Activated CD8-positive, alpha-beta memory T cell treated with anti-CD3 and anti-CD28 coated beads, Interleukin-2, amount 50 U/mL, for 24 hours (primary cell): ENCODE data around the gene NXPE3.

Experiments
- DNase-seq: peaks from one replicate; pipeline ENCODE4 v3.0.0-alpha.2; 2020; ENCODE audit errors: extremely low read depth

NXPE3 gene

DNA sequence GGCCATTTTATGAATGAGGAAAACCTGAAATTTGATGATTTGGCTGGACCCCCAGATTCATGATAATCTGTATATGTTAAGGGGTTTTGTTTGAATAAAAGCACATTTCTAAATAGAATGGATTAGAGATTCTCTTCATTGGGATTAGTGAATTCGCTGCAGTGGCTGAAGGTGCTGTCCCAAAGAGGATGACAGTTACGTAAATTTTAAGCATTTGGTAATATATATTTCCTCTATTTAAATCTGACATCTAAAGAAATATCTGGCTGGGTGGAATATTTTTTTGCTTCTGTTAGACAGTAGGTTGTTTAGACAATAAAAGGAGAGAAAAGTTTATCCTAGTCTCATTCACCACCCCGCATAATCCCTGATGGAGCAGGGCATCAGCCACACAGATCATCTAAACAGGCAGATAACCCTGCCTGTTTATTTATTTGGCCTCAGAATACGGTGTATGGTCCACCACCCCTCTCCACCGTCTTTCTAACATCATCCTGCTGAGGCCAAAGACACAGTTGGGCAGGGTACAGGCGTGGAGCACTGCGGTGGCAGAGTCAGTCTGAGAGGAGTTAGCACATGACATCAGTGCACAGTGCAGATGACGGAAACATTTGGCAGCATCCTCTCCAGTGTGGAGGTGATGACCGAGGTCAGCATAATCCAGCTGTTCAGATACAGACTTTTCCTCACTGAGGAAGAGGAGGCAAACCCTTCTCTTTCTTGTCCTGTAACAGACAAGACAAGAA is 49.9 kb downstream of the NXPE3 start:
- DNase-seq = no peak

DNA sequence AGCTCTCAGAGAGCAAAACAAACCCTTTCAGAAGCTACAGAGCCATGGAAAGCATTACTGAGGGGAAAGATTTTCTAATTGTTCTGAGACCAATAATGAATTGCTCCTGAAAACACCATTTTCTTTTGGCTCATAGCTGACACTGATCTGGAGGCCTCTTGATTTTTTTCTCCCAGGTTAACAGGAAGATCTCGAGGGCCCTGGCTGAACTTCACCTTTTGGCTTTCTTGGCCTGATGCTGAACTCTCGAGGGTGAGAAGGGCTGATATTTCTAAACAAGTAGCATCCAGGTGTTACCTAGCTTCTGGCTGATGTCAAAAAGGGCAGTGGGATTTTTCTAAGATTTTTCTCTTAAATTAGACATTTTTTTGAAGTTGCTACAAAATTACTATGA is 50.4 kb downstream of the NXPE3 start:
- no peak for DNase-seq

DNA sequence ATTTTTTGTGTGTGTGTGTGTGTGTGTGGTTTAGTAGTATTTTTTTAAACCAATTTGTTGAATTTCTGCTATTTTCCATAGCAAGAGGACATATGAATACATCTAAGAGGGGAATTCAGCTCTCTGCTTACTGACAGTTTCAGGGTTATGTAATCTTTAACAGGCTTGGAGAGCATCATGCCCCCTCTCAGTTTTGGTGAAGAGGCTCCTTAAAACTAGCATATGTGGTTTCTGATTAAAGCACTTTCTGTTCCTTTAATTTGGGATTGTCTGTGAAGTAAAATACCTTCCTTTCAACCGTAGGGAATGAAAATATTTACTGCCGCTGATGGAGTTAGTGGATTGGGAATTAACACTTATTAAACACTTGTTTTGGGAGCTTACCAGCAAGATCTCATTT is 50.9 kb downstream of the NXPE3 start:
- DNase-seq = no peak

DNA sequence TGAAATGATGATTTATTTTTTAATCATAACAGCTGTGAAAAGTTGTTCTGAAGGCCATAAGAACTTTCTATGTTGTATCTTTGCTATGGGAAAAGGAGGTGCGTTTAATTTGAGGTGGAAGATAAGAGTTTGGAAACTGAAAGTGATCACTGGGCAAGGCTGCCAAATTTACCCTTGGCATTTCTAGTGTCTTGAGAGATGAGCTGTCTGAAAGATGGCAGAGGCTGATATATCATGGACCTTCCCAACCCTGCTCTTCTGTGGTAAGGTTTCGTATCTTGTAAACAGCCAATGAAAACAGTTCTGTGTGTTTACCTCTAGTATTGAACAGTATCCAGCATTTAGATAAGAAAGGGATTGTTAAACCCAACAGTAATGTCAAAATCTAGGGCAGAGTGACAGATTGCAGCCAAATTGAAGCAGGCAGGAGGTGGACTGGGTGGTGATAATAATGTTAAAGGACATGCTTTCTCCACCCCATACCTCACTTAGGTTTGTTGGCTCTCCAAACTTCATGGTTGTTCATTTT is 54.5 kb downstream of the NXPE3 start:
- no peak for DNase-seq

GRCh38 chr3:101835676-101836075 is 56.7 kb downstream of the NXPE3 start:
- no peak for DNase-seq

DNA sequence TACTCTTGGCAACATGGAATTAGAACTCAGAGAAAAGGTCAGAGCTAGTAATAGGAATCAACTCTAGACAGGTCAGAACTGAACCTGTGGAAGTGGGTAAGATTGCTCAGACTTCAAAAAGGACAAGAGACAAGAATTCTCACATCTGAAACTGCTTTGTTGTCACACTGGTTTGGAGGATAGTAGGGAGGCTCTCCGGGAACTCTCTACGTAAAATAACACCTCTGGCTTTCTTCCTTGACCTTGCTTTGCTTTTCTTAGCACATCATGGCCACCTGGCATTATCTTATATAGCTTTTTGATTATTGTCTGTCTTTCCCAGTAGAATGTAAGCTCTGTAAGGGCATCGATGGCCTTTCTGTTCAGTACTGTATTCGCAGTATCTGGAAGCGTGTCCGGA is 57.1 kb downstream of the NXPE3 start:
- no peak for DNase-seq

DNA sequence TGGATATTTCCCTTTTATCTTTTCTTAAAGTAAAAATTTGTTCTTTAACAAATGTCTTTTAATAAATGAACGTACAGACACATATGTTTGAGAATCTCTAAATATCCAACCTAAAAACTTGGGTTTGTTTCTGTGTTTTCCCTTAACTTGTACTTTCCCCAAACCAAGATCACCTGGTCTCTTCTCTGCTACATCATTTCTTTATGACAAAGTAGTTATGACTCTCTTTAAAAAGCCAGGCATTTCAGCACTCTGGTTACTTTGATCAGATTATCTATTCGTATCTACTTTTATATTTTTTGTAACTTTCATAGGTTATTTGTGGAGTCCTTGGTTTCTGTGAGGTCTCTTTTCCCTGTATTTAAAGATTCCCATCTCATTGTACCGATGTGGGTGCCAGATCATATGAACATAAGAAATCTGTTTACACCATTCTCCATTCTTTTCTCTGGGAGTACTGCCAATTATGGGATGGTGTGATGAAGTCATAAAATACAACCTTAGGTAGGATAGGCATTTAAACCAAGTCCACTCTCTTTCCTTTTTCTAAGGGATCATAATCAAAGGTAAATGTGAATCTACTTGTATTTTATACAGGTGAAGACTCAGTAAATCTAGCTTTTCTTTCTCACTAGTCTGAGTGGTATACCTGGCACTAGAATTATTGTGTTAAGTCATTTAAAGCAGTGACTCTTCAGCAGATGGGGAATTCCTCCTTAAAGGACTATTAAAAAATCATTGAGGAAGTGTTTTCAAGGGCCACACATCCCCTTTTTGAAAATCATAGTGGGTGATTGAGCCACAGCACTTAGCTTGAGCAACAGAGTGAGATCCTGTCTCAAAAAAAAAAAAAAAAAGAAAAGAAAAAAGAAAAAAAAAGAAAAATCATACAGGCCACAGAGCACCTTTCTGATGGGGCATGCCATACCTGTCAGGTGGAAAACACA is 57.9 kb downstream of the NXPE3 start:
- DNase-seq = no peak

GRCh38 chr3:101838691-101839090 is 59.7 kb downstream of the NXPE3 start:
- no peak for DNase-seq

GRCh38 chr3:101840066-101840465 is 61.1 kb downstream of the NXPE3 start:
- DNase-seq = no peak

DNA sequence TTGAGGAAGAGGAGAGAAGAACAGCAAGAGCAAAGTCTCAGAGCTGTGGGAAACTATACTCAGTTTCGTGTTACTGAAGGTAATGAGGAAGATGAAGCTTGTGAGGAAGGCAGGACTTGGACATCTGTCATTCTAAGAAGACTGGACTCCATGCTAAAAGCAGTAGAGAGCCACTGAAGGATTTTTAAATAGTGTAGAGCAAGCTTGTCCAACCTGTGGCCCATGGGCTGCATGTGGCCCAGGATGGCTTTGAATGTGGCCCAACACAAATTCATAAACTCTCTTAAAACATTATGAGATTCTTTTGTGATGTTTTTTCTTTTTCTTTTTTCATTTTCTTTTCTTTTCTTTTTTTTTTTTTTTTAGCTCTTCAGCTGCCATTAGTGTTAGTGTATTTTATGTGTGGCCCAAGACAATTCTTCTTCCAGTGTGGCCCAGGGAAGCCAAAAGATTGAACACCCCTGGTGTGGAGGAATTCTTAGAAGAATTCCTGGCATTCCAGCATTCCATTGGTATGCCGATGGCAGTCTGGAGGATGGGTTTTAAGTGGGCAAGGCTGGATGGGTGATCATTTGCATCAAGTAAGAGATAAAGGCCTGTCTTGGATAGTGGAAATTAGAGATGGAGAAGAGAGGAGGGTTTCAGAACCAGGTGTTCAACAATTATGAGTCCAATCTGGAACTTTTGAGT is 63.4 kb downstream of the NXPE3 start:
- no peak for DNase-seq

DNA sequence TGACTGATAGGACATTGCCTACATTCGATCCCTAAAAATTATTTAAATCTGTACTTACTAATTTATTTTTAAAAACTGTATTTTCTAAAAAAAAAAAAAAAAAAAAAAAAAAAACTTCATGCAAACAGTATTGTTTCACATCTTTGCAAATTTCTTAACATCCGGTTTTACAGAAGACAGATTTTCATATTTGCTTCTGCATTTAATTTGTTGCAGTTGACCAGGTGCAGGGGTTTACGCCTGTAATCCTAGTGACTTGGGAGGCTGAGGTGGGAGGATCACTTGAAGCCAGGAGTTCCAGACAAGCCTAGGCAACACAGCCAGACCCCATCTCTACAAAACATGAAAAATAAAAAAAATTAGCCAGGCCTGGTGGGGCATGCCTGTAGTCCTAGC is 63.9 kb downstream of the NXPE3 start:
- no peak for DNase-seq

DNA sequence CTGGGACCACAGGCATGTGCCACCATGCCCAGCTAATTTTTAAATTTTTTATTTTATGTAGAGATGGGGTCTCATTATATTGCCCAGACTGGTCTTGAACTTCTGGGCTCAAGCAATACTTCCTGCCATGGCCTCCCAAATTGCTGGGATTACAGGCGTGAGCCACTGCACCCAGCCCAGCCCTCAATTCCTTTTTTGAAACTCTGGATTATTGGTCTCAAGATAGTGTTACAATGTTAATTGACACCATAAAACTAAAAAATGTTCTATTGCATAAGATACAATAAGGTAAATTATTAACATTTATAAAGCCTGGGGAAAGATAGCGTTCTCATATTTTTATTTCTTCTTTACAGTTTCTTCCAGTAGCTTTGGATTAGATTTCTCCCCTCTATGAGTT is 66.4 kb downstream of the NXPE3 start:
- no peak for DNase-seq

DNA sequence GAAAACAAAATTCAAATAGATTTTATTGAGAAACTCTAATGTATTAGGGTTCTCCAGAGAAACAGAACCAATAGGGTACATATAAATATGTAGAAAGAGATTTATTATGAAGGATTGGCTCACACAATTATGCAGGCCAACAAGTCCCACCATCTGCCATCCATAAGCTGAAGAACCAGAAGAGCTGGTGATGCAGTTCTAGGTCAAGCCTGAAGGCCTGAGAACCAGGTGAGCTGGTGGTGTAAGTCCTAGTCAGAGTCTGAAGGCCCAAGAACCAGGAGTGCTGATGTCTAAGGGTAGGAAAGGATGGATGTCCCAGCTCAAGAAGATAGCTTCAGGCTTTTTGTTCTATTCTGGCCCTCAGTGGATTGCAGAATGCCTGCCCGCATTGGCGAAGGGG is 67.7 kb downstream of the NXPE3 start:
- no peak for DNase-seq

DNA sequence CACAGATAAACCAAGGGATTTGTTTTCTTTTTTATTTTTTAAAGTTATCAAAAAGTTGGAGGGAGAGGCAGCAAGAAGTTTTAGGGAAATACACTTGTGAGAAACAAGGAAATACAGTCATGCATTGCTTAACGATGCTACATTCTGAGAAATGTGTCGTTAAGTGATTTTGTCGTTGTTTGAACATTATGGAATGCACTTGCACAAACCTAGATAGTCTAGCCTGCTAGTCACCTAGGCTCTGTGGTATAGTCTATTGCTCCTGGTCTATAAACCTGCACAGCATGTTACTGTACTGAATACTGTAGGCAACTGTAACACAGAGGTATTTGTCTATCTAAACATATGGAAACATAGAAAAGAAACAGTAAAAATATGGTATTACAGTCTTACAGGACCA is 68.3 kb downstream of the NXPE3 start:
- no peak for DNase-seq

- DNase-seq = no peak
These were observed 69.3 kb downstream of the NXPE3 start for GRCh38 chr3:101848326-101848725.

- DNase-seq = peak; percentile 82
These were observed 70.0 kb downstream of the NXPE3 start, which contains the start of gene NFKBIZ for GRCh38 chr3:101848754-101849713. Gene NFKBIZ (plus strand): TSS chr3:101849514. CDS start chr3:101849629, 115 bp downstream.

- DNase-seq = no peak
These were observed 70.8 kb downstream of the NXPE3 start for GRCh38 chr3:101849714-101850245.

DNA sequence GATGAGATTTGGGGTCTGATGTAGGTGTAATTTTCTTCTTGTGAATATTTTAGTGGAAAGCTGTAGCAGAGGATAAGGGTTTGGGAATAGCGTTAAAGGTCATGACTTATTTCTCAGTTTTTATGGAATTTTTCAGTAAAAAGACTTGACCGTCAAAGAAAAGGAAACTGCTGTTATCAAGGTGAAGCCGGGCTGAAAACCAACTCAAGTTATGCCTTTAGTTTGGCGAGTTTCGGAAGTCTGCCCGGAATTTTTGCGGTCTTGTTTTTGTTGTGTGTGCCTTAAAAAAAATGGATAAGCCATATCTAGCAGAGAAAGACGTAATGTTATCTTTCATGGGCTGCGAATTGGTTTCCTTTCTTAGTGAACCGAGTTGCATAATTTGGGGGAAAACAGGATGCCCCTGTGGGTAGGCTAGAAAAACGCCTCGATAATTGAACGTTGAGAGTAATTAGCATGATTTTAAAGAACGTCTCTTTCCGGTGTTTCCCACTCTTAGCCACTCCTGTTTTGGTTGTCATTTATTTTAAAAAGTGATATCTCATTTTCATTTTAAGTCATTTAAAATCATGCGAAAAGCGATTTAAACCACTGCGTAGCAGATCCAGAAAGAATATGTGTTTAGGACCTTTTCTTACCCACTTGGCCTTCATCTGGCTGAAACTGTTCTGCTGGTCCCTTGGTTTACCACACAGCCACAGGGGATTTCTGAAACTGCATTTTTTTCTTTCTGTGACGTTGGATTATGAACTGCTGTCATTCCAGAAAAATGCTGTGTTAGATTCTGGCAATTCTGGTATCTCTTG is 71.4 kb downstream of the NXPE3 start:
- peak; percentile 24 for DNase-seq

GRCh38 chr3:101851072-101851770 is 72.2 kb downstream of the NXPE3 start:
- DNase-seq = no peak
